ENCODE data around the gene WWOX. TPM values are rescaled to one million over a fixed set of nuclear protein-coding genes. Genes with fewer than 3 reads are reported as not detected.

The WWOX gene
- total and polyA plus RNA-seq, 2 donors: 15.4 to 23.9 TPM

GRCh38 chr16:78553268-78554039, 454.0 kb downstream of the WWOX start:
- H3K4me1 ChIP-seq (ENCODE audit: control insufficient read depth in 2 of 2, insufficient read depth in 2 of 2, low read length in 2 of 2): peaks cover 11 to 14% of the 10 kb centered on the region in 2 donors
- no peak overlapping the region for H3K27ac ChIP-seq (ENCODE audit: low read depth in 1 of 2, low read length in 1 of 2)
- no peak overlapping the region for H3K4me3 ChIP-seq (ENCODE audit: low read length in 2 of 2)
- 97% methylated on average over 10 of the region's 10 CpGs for WGBS
- no peaks in the 10 kb centered on the region for H3K36me3 ChIP-seq (ENCODE audit: control insufficient read depth in 2 of 2, insufficient read depth in 2 of 2, low read length in 1 of 2)
- H3K9me3 ChIP-seq (ENCODE audit: control insufficient read depth in 2 of 2, insufficient read depth in 1 of 2, low read length in 1 of 2): no peaks in the 10 kb centered on the region
- DNase-seq (ENCODE audit: low read depth in 6 of 9, low spot score in 9 of 9): no peak
- H3K27me3 ChIP-seq (ENCODE audit: control insufficient read depth in 2 of 2, insufficient read depth in 1 of 2, low read length in 1 of 2): no peaks in the 10 kb centered on the region

GRCh38 chr16:78556421-78556820, 457.0 kb downstream of the WWOX start:
- DNase-seq (ENCODE audit: low read depth in 6 of 9, low spot score in 9 of 9): no peak
- H3K36me3 ChIP-seq (ENCODE audit: control insufficient read depth in 2 of 2, insufficient read depth in 2 of 2, low read length in 1 of 2): no peaks in the 10 kb centered on the region
- no peak overlapping the region for H3K4me3 ChIP-seq (ENCODE audit: low read length in 2 of 2)
- H3K27me3 ChIP-seq (ENCODE audit: control insufficient read depth in 2 of 2, insufficient read depth in 1 of 2, low read length in 1 of 2): no peaks in the 10 kb centered on the region
- no peaks in the 10 kb centered on the region for H3K9me3 ChIP-seq (ENCODE audit: control insufficient read depth in 2 of 2, insufficient read depth in 1 of 2, low read length in 1 of 2)
- no peak overlapping the region for H3K27ac ChIP-seq (ENCODE audit: low read depth in 1 of 2, low read length in 1 of 2)
- H3K4me1 ChIP-seq (ENCODE audit: control insufficient read depth in 2 of 2, insufficient read depth in 2 of 2, low read length in 2 of 2): peaks cover 9 to 11% of the 10 kb centered on the region in 2 donors
- 99% methylated on average over 16 of the region's 16 CpGs for WGBS

- WGBS: 98% methylated on average over 1 of the region's 1 CpG
- Histone ChIP-seq H3K9me3 (ENCODE audit: control insufficient read depth in 2 of 2, insufficient read depth in 1 of 2, low read length in 1 of 2) (no peaks in the 10 kb centered on the region), H3K36me3 (ENCODE audit: control insufficient read depth in 2 of 2, insufficient read depth in 2 of 2, low read length in 1 of 2) (no peaks in the 10 kb centered on the region), H3K27ac (ENCODE audit: low read depth in 1 of 2, low read length in 1 of 2) (no peak overlapping the region), H3K4me1 (ENCODE audit: control insufficient read depth in 2 of 2, insufficient read depth in 2 of 2, low read length in 2 of 2) (peaks cover 0 to under 1% of the 10 kb centered on the region in 2 donors), H3K27me3 (ENCODE audit: control insufficient read depth in 2 of 2, insufficient read depth in 1 of 2, low read length in 1 of 2) (no peaks in the 10 kb centered on the region), H3K4me3 (ENCODE audit: low read length in 2 of 2) (no peak overlapping the region)
- DNase-seq (ENCODE audit: low read depth in 6 of 9, low spot score in 9 of 9): no peak
Observed at GRCh38 chr16:78560997-78561396, 461.5 kb downstream of the WWOX start.

- H3K36me3 ChIP-seq (ENCODE audit: control insufficient read depth in 2 of 2, insufficient read depth in 2 of 2, low read length in 1 of 2): no peaks in the 10 kb centered on the region
- H3K4me1 ChIP-seq (ENCODE audit: control insufficient read depth in 2 of 2, insufficient read depth in 2 of 2, low read length in 2 of 2): peaks cover 3 to 10% of the 10 kb centered on the region in 2 donors
- 91% methylated on average over 6 of the region's 6 CpGs for WGBS
- no peaks in the 10 kb centered on the region for H3K9me3 ChIP-seq (ENCODE audit: control insufficient read depth in 2 of 2, insufficient read depth in 1 of 2, low read length in 1 of 2)
- no peak for DNase-seq (ENCODE audit: low read depth in 6 of 9, low spot score in 9 of 9)
- no peaks in the 10 kb centered on the region for H3K27me3 ChIP-seq (ENCODE audit: control insufficient read depth in 2 of 2, insufficient read depth in 1 of 2, low read length in 1 of 2)
- no peak overlapping the region for H3K4me3 ChIP-seq (ENCODE audit: low read length in 2 of 2)
- H3K27ac ChIP-seq (ENCODE audit: low read depth in 1 of 2, low read length in 1 of 2): no peak overlapping the region
Observed at GRCh38 chr16:78562111-78562510, 462.7 kb downstream of the WWOX start.

GRCh38 chr16:78562650-78563049, 463.2 kb downstream of the WWOX start:
- H3K4me1 ChIP-seq (ENCODE audit: control insufficient read depth in 2 of 2, insufficient read depth in 2 of 2, low read length in 2 of 2): peaks cover 3 to 11% of the 10 kb centered on the region in 2 donors
- H3K27ac ChIP-seq (ENCODE audit: low read depth in 1 of 2, low read length in 1 of 2): no peak overlapping the region
- 94% methylated on average over 8 of the region's 8 CpGs for WGBS
- H3K4me3 ChIP-seq (ENCODE audit: low read length in 2 of 2): no peak overlapping the region
- H3K9me3 ChIP-seq (ENCODE audit: control insufficient read depth in 2 of 2, insufficient read depth in 1 of 2, low read length in 1 of 2): no peaks in the 10 kb centered on the region
- H3K36me3 ChIP-seq (ENCODE audit: control insufficient read depth in 2 of 2, insufficient read depth in 2 of 2, low read length in 1 of 2): no peaks in the 10 kb centered on the region
- DNase-seq (ENCODE audit: low read depth in 6 of 9, low spot score in 9 of 9): no peak
- no peaks in the 10 kb centered on the region for H3K27me3 ChIP-seq (ENCODE audit: control insufficient read depth in 2 of 2, insufficient read depth in 1 of 2, low read length in 1 of 2)

- peaks cover 3 to 11% of the 10 kb centered on the region in 2 donors for H3K4me1 ChIP-seq (ENCODE audit: control insufficient read depth in 2 of 2, insufficient read depth in 2 of 2, low read length in 2 of 2)
- 94% methylated on average over 7 of the region's 7 CpGs for WGBS
- H3K27me3 ChIP-seq (ENCODE audit: control insufficient read depth in 2 of 2, insufficient read depth in 1 of 2, low read length in 1 of 2): no peaks in the 10 kb centered on the region
- no peak overlapping the region for H3K4me3 ChIP-seq (ENCODE audit: low read length in 2 of 2)
- DNase-seq (ENCODE audit: low read depth in 6 of 9, low spot score in 9 of 9): no peak
- no peaks in the 10 kb centered on the region for H3K36me3 ChIP-seq (ENCODE audit: control insufficient read depth in 2 of 2, insufficient read depth in 2 of 2, low read length in 1 of 2)
- H3K9me3 ChIP-seq (ENCODE audit: control insufficient read depth in 2 of 2, insufficient read depth in 1 of 2, low read length in 1 of 2): no peaks in the 10 kb centered on the region
- H3K27ac ChIP-seq (ENCODE audit: low read depth in 1 of 2, low read length in 1 of 2): no peak overlapping the region
Observed at GRCh38 chr16:78563905-78564304, 464.5 kb downstream of the WWOX start.

GRCh38 chr16:78566397-78567073, 467.1 kb downstream of the WWOX start:
- Histone ChIP-seq H3K9me3 (ENCODE audit: control insufficient read depth in 2 of 2, insufficient read depth in 1 of 2, low read length in 1 of 2) (no peaks in the 10 kb centered on the region), H3K36me3 (ENCODE audit: control insufficient read depth in 2 of 2, insufficient read depth in 2 of 2, low read length in 1 of 2) (no peaks in the 10 kb centered on the region), H3K4me1 (ENCODE audit: control insufficient read depth in 2 of 2, insufficient read depth in 2 of 2, low read length in 2 of 2) (peaks cover 3 to 11% of the 10 kb centered on the region in 2 donors), H3K27me3 (ENCODE audit: control insufficient read depth in 2 of 2, insufficient read depth in 1 of 2, low read length in 1 of 2) (no peaks in the 10 kb centered on the region), H3K27ac (ENCODE audit: low read depth in 1 of 2, low read length in 1 of 2) (no peak overlapping the region), H3K4me3 (ENCODE audit: low read length in 2 of 2) (no peak overlapping the region)
- peak in 7 of 9 donors; percentile 11 to 69 (median 36) for DNase-seq (ENCODE audit: low read depth in 6 of 9, low spot score in 9 of 9)
- 31% methylated on average over 5 of the region's 5 CpGs for WGBS

- 94% methylated on average over 11 of the region's 11 CpGs for WGBS
- Histone ChIP-seq H3K27me3 (ENCODE audit: control insufficient read depth in 2 of 2, insufficient read depth in 1 of 2, low read length in 1 of 2) (no peaks in the 10 kb centered on the region), H3K4me3 (ENCODE audit: low read length in 2 of 2) (no peak overlapping the region), H3K9me3 (ENCODE audit: control insufficient read depth in 2 of 2, insufficient read depth in 1 of 2, low read length in 1 of 2) (no peaks in the 10 kb centered on the region), H3K4me1 (ENCODE audit: control insufficient read depth in 2 of 2, insufficient read depth in 2 of 2, low read length in 2 of 2) (peaks cover 3 to 11% of the 10 kb centered on the region in 2 donors), H3K27ac (ENCODE audit: low read depth in 1 of 2, low read length in 1 of 2) (no peak overlapping the region), H3K36me3 (ENCODE audit: control insufficient read depth in 2 of 2, insufficient read depth in 2 of 2, low read length in 1 of 2) (no peaks in the 10 kb centered on the region)
- DNase-seq (ENCODE audit: low read depth in 6 of 9, low spot score in 9 of 9): no peak
Observed at GRCh38 chr16:78570399-78571141, 471.1 kb downstream of the WWOX start.

GRCh38 chr16:78571434-78571833, 472.0 kb downstream of the WWOX start:
- Histone ChIP-seq H3K4me1 (ENCODE audit: control insufficient read depth in 2 of 2, insufficient read depth in 2 of 2, low read length in 2 of 2) (peaks cover 3 to 5% of the 10 kb centered on the region in 2 donors), H3K4me3 (ENCODE audit: low read length in 2 of 2) (no peak overlapping the region), H3K36me3 (ENCODE audit: control insufficient read depth in 2 of 2, insufficient read depth in 2 of 2, low read length in 1 of 2) (no peaks in the 10 kb centered on the region), H3K27ac (ENCODE audit: low read depth in 1 of 2, low read length in 1 of 2) (no peak overlapping the region), H3K27me3 (ENCODE audit: control insufficient read depth in 2 of 2, insufficient read depth in 1 of 2, low read length in 1 of 2) (no peaks in the 10 kb centered on the region), H3K9me3 (ENCODE audit: control insufficient read depth in 2 of 2, insufficient read depth in 1 of 2, low read length in 1 of 2) (no peaks in the 10 kb centered on the region)
- DNase-seq (ENCODE audit: low read depth in 6 of 9, low spot score in 9 of 9): no peak
- WGBS: 97% methylated on average over 8 of the region's 8 CpGs
